ENCODE data around the gene SIRT7. TPM values are rescaled to one million over a fixed set of nuclear protein-coding genes. Genes with fewer than 3 reads are reported as not detected.
A peak's percentile ranks its signal among the peaks of the same experiment; 100 is the strongest.
"Not testable (repeated sequence)": the region's sequence is repeated elsewhere in the genome, so short reads cannot be mapped to it uniquely, and the experiment has no call there.

SIRT7 gene
- total RNA-seq, 1 experiment from 2014 or later, result 46.1 TPM

GRCh38 chr17:81924557-81925532 is 6.9 kb upstream of the SIRT7 start:
- in situ Hi-C loops (cut with HindIII; ENCODE audit: low pct_unique_long_range_greater_than_20kb, low sequenced_read_pairs), result no loop called here
- DNase-seq (ENCODE audit: low read depth), result peak; percentile 43

GRCh38 chr17:81923302-81924260 is 5.6 kb upstream of the SIRT7 start:
- in situ Hi-C loops (cut with HindIII; ENCODE audit: low pct_unique_long_range_greater_than_20kb, low sequenced_read_pairs), result no loop called here
- DNase-seq (ENCODE audit: low read depth), result peak; percentile 95

- in situ Hi-C loops (cut with HindIII; ENCODE audit: low pct_unique_long_range_greater_than_20kb, low sequenced_read_pairs), result no loop called here
- peak; percentile 80 for DNase-seq (ENCODE audit: low read depth)
These were observed 4.8 kb upstream of the SIRT7 start for GRCh38 chr17:81922566-81923301.

GRCh38 chr17:81921996-81922565 is 4.1 kb upstream of the SIRT7 start:
- in situ Hi-C loops (cut with HindIII; ENCODE audit: low pct_unique_long_range_greater_than_20kb, low sequenced_read_pairs), result no loop called here

GRCh38 chr17:81921537-81921862 is 3.5 kb upstream of the SIRT7 start:
- no peak for DNase-seq (ENCODE audit: low read depth)
- in situ Hi-C loops (cut with HindIII; ENCODE audit: low pct_unique_long_range_greater_than_20kb, low sequenced_read_pairs), result no loop called here

More at GRCh38 chr17:81921996-81922565, 4.1 kb upstream of the SIRT7 start:
- DNase-seq (ENCODE audit: low read depth), result no peak

GRCh38 chr17:81920612-81921536 is 2.9 kb upstream of the SIRT7 start:
- in situ Hi-C loops (cut with HindIII; ENCODE audit: low pct_unique_long_range_greater_than_20kb, low sequenced_read_pairs), result no loop called here

GRCh38 chr17:81918832-81919545 is 1.0 kb upstream of the SIRT7 start:
- DNase-seq (ENCODE audit: low read depth), result no peak
- in situ Hi-C loops (cut with HindIII; ENCODE audit: low pct_unique_long_range_greater_than_20kb, low sequenced_read_pairs), result no loop called here

More at GRCh38 chr17:81920612-81921536, 2.9 kb upstream of the SIRT7 start:
- DNase-seq (ENCODE audit: low read depth), result no peak

- in situ Hi-C loops (cut with HindIII; ENCODE audit: low pct_unique_long_range_greater_than_20kb, low sequenced_read_pairs); DNase-seq (ENCODE audit: low read depth): not testable (repeated sequence)
These were observed 325 bp upstream of the SIRT7 start for GRCh38 chr17:81918333-81918669.

- in situ Hi-C loops (cut with HindIII; ENCODE audit: low pct_unique_long_range_greater_than_20kb, low sequenced_read_pairs), result no loop called here
- DNase-seq (ENCODE audit: low read depth), result peak; percentile 84
These were observed 1.6 kb downstream of the SIRT7 start for GRCh38 chr17:81916234-81917001.

- in situ Hi-C loops (cut with HindIII; ENCODE audit: low pct_unique_long_range_greater_than_20kb, low sequenced_read_pairs), result no loop called here
These were observed 2.6 kb downstream of the SIRT7 start for GRCh38 chr17:81915331-81915730.

GRCh38 chr17:81914103-81914850 is 3.7 kb downstream of the SIRT7 start:
- in situ Hi-C loops (cut with HindIII; ENCODE audit: low pct_unique_long_range_greater_than_20kb, low sequenced_read_pairs), result no loop called here
- DNase-seq (ENCODE audit: low read depth), result no peak

More at GRCh38 chr17:81915331-81915730, 2.6 kb downstream of the SIRT7 start:
- DNase-seq (ENCODE audit: low read depth), result no peak

GRCh38 chr17:81913394-81914102 is 4.4 kb downstream of the SIRT7 start:
- no peak for DNase-seq (ENCODE audit: low read depth)
- in situ Hi-C loops (cut with HindIII; ENCODE audit: low pct_unique_long_range_greater_than_20kb, low sequenced_read_pairs), result no loop called here

GRCh38 chr17:81912441-81913309 is 5.3 kb downstream of the SIRT7 start:
- in situ Hi-C loops (cut with HindIII; ENCODE audit: low pct_unique_long_range_greater_than_20kb, low sequenced_read_pairs), result no loop called here
- DNase-seq (ENCODE audit: low read depth), result peak; percentile 33

GRCh38 chr17:81911969-81912368 is 6.0 kb downstream of the SIRT7 start:
- no peak for DNase-seq (ENCODE audit: low read depth)
- in situ Hi-C loops (cut with HindIII; ENCODE audit: low pct_unique_long_range_greater_than_20kb, low sequenced_read_pairs), result no loop called here
